Activated T-cell treated with anti-CD3 and anti-CD28 coated beads, Interleukin-2, amount 50 U/mL, for 72 hours (primary cell): ENCODE data around the gene EXOSC1. TPM values are rescaled to one million over a fixed set of nuclear protein-coding genes. Genes with fewer than 3 reads are reported as not detected.
A peak's percentile ranks its signal among the peaks of the same experiment; 100 is the strongest.
"Not testable (repeated sequence)": the region's sequence is repeated elsewhere in the genome, so short reads cannot be mapped to it uniquely, and the experiment has no call there.

ENCODE experiments used
- ATAC-seq, 2 donors: fragments of 150-1000 bp; cut with Tn5 transposase; replicated peaks in 1 of 2; 2 replicates each; pipeline ENCODE4 v1.10.0; 2021; ENCODE audit warnings: moderate library complexity in 2 of 2, mild to moderate bottlenecking in 1 of 2
- DNase-seq, 2 donors: peaks; one replicate each; pipeline ENCODE4 v3.0.0; 2021 to 2022; ENCODE audit warnings: mixed read lengths in 1 of 2
- H3K27ac Mint-ChIP-seq: one replicate; pipeline ENCODE4 v1.8.0; 2022; ENCODE audit warnings: mild to moderate bottlenecking, moderate library complexity, mixed read lengths
- H3K27me3 Mint-ChIP-seq: one replicate; pipeline ENCODE4 v1.8.0; 2022; ENCODE audit warnings: low read depth, mixed read lengths
- H3K36me3 Mint-ChIP-seq, 2 donors: one replicate each; pipeline ENCODE4 v1.8.0; 2022; ENCODE audit warnings: mixed read lengths in 2 of 2, mild to moderate bottlenecking in 1 of 2; ENCODE audit not compliant: insufficient read depth in 2 of 2
- H3K4me1 Mint-ChIP-seq: one replicate; pipeline ENCODE4 v1.8.0; 2022; ENCODE audit warnings: low read depth, mixed read lengths
- H3K4me3 Mint-ChIP-seq, 2 donors: one replicate each; pipeline ENCODE4 v1.8.0; 2022; ENCODE audit warnings: mild to moderate bottlenecking in 2 of 2, mixed read lengths in 2 of 2, moderate library complexity in 2 of 2
- H3K9me3 Mint-ChIP-seq, 2 donors: one replicate each; pipeline ENCODE4 v1.8.0; 2022; ENCODE audit warnings: mixed read lengths in 2 of 2
- total RNA-seq, 2 donors: library from RNA; stranded (reverse); gene quantifications; one replicate each; pipeline ENCODE4 v1.2.3, GENCODE V29; 2022

The EXOSC1 gene
- total RNA-seq, 2 donors from 2014 or later, result 75.3 to 75.7 TPM

DNA sequence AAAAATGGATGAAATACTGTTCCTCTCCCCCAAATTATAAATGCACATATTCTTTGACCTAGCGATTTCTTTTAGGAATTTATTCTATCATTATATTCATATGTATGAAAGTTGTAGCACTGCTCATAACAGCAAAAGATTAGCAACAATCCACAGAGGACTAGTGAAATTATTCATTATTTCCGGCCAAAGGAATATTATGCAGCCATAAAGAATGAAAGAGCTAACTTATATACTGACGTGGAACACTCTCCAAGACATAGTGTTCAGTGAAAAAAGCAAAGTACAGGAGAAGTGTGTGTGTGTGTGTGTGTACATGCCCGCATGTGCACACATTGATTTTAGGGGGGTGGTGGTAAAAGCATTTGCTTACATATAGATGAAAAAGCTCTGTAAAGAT is 29.1 kb upstream of the EXOSC1 start:
- Mint-ChIP-seq H3K4me3 (no peak overlapping the region), H3K27ac (no peak overlapping the region), H3K36me3 (peaks cover 8 to 31% of the 10 kb centered on the region in 2 donors), H3K27me3 (no peaks in the 10 kb centered on the region), H3K4me1 (no peaks in the 10 kb centered on the region), H3K9me3 (no peaks in the 10 kb centered on the region)
- DNase-seq, result no peak
- ATAC-seq, result no peak

GRCh38 chr10:97468781-97469180 is 23.0 kb upstream of the EXOSC1 start:
- not testable (repeated sequence) for H3K27ac Mint-ChIP-seq

DNA sequence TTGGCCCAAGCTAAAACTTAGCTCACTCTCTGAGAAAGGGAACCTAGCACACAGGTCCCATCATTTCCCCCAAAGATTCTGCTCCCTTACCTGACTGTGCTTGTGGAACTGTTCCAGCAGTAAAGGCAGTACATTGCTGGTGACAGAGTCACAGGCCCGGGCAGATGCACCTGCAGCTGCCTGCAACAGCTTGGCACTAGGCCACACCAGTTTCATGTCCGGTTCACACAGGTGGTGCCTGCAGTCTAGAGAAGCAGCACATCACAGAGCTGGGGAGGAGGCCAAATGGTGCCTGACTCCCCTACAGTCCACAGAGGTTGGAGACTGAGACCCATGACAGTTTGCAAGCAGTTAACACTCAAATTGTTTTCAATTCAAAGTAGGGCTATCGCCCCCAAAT is 22.4 kb upstream of the EXOSC1 start:
- H3K4me1 Mint-ChIP-seq, result no peaks in the 10 kb centered on the region
- H3K27ac Mint-ChIP-seq, result no peak overlapping the region

More at GRCh38 chr10:97468781-97469180, 23.0 kb upstream of the EXOSC1 start:
- peaks cover 2 to 17% of the 10 kb centered on the region in 2 donors for H3K36me3 Mint-ChIP-seq
- H3K4me1 Mint-ChIP-seq, ATAC-seq, H3K4me3 Mint-ChIP-seq, DNase-seq, H3K9me3 Mint-ChIP-seq, H3K27me3 Mint-ChIP-seq: not testable (repeated sequence)

DNA sequence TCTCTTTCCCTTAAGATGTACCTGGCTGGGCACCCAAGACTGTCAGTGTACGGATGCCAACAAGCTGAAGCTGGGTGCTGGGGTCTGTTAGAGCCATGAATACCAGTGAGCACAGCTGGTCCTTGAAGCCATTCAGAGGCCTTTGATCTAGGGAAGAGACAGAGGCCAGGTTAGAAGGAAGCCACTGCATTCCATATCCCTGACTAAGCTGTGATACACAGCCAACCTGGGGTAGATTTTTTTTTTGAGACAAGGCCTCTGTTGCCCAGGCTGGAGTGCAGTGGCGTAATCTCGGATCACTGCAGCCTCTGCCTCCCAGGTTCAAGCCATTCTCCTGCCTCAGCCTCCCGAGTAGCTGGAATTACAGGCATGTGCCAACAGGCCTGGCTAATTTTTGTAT is 20.9 kb upstream of the EXOSC1 start:
- H3K27me3 Mint-ChIP-seq, result no peaks in the 10 kb centered on the region
- no peaks in the 10 kb centered on the region for H3K9me3 Mint-ChIP-seq
- H3K36me3 Mint-ChIP-seq, result peaks cover 0 to 18% of the 10 kb centered on the region in 2 donors
- H3K4me1 Mint-ChIP-seq, result no peaks in the 10 kb centered on the region
- no peak overlapping the region for H3K4me3 Mint-ChIP-seq
- DNase-seq (no peak), ATAC-seq (no peak)
- H3K27ac Mint-ChIP-seq, result peak overlapping the region; percentile 2

More for the DNA sequence above, 22.4 kb upstream of the EXOSC1 start:
- DNase-seq (no peak), ATAC-seq (no peak)
- Mint-ChIP-seq H3K27me3 (no peaks in the 10 kb centered on the region), H3K36me3 (peaks cover 0 to 20% of the 10 kb centered on the region in 2 donors), H3K4me3 (no peak overlapping the region), H3K9me3 (no peaks in the 10 kb centered on the region)

- Mint-ChIP-seq H3K27me3 (no peaks in the 10 kb centered on the region), H3K4me3 (no peak overlapping the region), H3K36me3 (peaks cover 0 to 16% of the 10 kb centered on the region in 2 donors), H3K27ac (no peak overlapping the region), H3K9me3 (no peaks in the 10 kb centered on the region), H3K4me1 (no peaks in the 10 kb centered on the region)
- DNase-seq (no peak), ATAC-seq (no peak)
Observed at GRCh38 chr10:97465982-97466381, 20.2 kb upstream of the EXOSC1 start.

GRCh38 chr10:97464226-97464625 is 18.4 kb upstream of the EXOSC1 start:
- DNase-seq, result no peak
- H3K27me3 Mint-ChIP-seq, result no peaks in the 10 kb centered on the region
- ATAC-seq, result peak in 1 of 2 donors; percentile 11
- H3K9me3 Mint-ChIP-seq, result no peaks in the 10 kb centered on the region
- H3K36me3 Mint-ChIP-seq, result peaks cover 3 to 24% of the 10 kb centered on the region in 2 donors
- H3K4me3 Mint-ChIP-seq, result no peak overlapping the region
- H3K4me1 Mint-ChIP-seq, result no peaks in the 10 kb centered on the region
- H3K27ac Mint-ChIP-seq, result peak overlapping the region; percentile 52

DNA sequence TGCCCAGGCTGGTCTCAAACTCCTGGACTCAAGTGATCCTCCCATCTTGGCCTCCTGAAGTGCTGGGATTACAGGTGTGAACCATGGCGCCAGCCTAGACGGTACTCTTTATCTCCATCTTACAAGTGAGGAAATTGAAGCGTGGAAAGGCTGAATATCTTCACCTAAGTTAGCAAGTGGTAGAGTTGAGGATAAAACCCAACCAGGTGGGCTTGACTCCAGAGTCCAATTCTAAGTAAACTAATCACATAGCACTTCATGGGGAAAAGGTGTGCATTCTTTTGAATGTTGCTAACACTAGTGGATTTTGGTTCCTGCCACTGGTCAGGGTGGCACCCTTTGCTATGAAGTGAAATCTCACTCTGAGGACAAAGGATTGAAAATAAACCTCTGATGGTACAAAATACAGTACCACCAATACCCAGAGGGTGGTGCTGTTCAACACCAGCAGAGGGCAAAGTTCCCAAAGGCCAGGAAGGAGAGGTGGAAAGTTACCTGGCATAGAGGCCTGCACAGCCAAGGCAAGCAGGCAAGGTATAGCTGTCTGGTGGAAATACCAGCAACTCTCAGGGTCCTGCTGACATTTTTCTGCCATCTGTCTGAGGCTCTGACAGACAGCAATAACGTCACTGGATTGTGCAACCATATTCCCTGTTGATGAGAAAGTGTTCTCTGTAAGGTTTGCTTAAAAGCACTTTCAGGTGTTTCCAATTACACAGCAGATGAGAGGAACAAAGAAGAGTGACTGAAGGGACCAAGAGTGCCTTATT is 17.7 kb upstream of the EXOSC1 start:
- Mint-ChIP-seq H3K4me1 (no peaks in the 10 kb centered on the region), H3K27me3 (no peaks in the 10 kb centered on the region), H3K4me3 (no peak overlapping the region), H3K27ac (peak overlapping the region; percentile 52), H3K9me3 (no peaks in the 10 kb centered on the region), H3K36me3 (peaks cover 5 to 30% of the 10 kb centered on the region in 2 donors)
- DNase-seq (peak; percentile 17 to 39), ATAC-seq (peak; percentile 54 to 62)

DNA sequence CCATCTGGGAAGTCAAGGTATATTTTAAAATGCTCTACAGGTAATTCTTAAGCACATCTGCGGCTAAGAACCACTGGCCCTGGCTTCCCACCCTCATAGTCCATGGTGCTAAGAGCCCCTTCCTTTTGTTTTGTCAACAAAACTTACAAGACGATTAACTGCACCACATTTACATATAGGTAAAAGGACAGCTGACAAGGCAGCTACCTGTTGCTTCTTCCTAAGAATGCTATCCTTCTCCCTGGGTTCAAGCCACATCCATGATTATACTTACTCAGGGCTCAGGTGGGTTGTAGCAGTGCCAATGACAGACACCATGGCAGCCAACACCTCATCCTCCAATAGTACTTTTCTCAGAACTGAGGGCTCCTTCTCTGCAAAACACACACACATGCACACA is 16.5 kb upstream of the EXOSC1 start:
- H3K27me3 Mint-ChIP-seq, result no peaks in the 10 kb centered on the region
- no peaks in the 10 kb centered on the region for H3K4me1 Mint-ChIP-seq
- H3K9me3 Mint-ChIP-seq, result no peaks in the 10 kb centered on the region
- no peak overlapping the region for H3K4me3 Mint-ChIP-seq
- no peak overlapping the region for H3K27ac Mint-ChIP-seq
- ATAC-seq, result no peak
- DNase-seq, result no peak
- peaks cover 9 to 35% of the 10 kb centered on the region in 2 donors for H3K36me3 Mint-ChIP-seq

- H3K4me1 Mint-ChIP-seq, result peaks cover 8% of the 10 kb centered on the region
- no peak overlapping the region for H3K4me3 Mint-ChIP-seq
- peaks cover 11 to 41% of the 10 kb centered on the region in 2 donors for H3K36me3 Mint-ChIP-seq
- H3K9me3 Mint-ChIP-seq, result no peaks in the 10 kb centered on the region
- no peak for ATAC-seq
- H3K27me3 Mint-ChIP-seq, result no peaks in the 10 kb centered on the region
- DNase-seq, result no peak
- H3K27ac Mint-ChIP-seq, result peak overlapping the region; percentile 15
Observed at GRCh38 chr10:97459933-97460332, 14.1 kb upstream of the EXOSC1 start.

DNA sequence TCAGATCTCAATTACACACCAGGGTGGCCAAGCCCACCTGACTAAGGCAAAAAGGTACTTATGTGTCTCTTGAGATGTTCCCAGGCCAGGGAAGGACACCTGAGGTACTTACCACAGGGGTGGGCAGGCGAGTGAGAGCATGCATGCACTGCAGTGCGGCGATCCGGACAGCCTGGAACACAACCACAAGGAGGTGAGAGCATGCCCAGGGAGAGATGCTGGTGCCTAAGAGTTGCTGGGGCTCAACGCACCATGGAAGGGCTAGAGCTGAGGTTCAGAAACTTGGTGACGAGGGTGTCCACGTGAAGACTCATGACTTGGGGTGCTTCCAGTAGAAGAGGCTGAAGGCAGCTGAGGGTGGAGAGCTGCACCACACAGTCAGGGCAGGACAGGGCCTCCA is 13.3 kb upstream of the EXOSC1 start:
- ATAC-seq (no peak), DNase-seq (no peak)
- Mint-ChIP-seq H3K4me1 (peaks cover 16% of the 10 kb centered on the region), H3K27ac (peak overlapping the region; percentile 15), H3K9me3 (no peaks in the 10 kb centered on the region), H3K36me3 (peaks cover 11 to 35% of the 10 kb centered on the region in 2 donors), H3K27me3 (no peaks in the 10 kb centered on the region), H3K4me3 (no peak overlapping the region)

GRCh38 chr10:97456686-97457065 is 10.9 kb upstream of the EXOSC1 start:
- no peaks in the 10 kb centered on the region for H3K27me3 Mint-ChIP-seq
- H3K36me3 Mint-ChIP-seq, result peaks cover 12 to 28% of the 10 kb centered on the region in 2 donors
- no peak for ATAC-seq
- H3K4me3 Mint-ChIP-seq, result no peak overlapping the region
- H3K27ac Mint-ChIP-seq, result peak overlapping the region; percentile 58
- H3K4me1 Mint-ChIP-seq, result peaks cover 36% of the 10 kb centered on the region
- H3K9me3 Mint-ChIP-seq, result no peaks in the 10 kb centered on the region
- DNase-seq, result no peak

GRCh38 chr10:97456034-97456685 is 10.4 kb upstream of the EXOSC1 start:
- peak overlapping the region; percentile 99 for H3K27ac Mint-ChIP-seq
- H3K36me3 Mint-ChIP-seq, result peaks cover 12 to 28% of the 10 kb centered on the region in 2 donors
- no peaks in the 10 kb centered on the region for H3K9me3 Mint-ChIP-seq
- H3K27me3 Mint-ChIP-seq, result no peaks in the 10 kb centered on the region
- DNase-seq (no peak), ATAC-seq (no peak)
- peaks cover 36% of the 10 kb centered on the region for H3K4me1 Mint-ChIP-seq
- H3K4me3 Mint-ChIP-seq, result no peak overlapping the region

- peak; percentile 32 to 46 for DNase-seq
- Mint-ChIP-seq H3K36me3 (peaks cover 10 to 22% of the 10 kb centered on the region in 2 donors), H3K4me3 (peak overlapping the region; percentile 68 to 72), H3K4me1 (peaks cover 47% of the 10 kb centered on the region), H3K27ac (peak overlapping the region; percentile 99), H3K27me3 (no peaks in the 10 kb centered on the region), H3K9me3 (no peaks in the 10 kb centered on the region)
- ATAC-seq, result peak; percentile 77 to 85
Observed at GRCh38 chr10:97454330-97455036, 8.7 kb upstream of the EXOSC1 start.
